Retinal pigment epithelial cell (primary cell): ENCODE results near the gene PML.

ENCODE experiments used
- DNase-seq: peaks from one replicate; pipeline ENCODE4 v3.0.0-alpha.2; 2010; ENCODE audit warnings: low read depth
- H3K4me3 ChIP-seq: 2 replicates; pipeline ENCODE4 v1.5.1; 2011; ENCODE audit warnings: mild to moderate bottlenecking, low read length, control low read depth, moderate library complexity
- TF ChIP-seq, protein P1 (sequence below): conservative IDR thresholded peaks from 2 replicates; pipeline ENCODE4 v1.5.1; 2011; ENCODE audit warnings: low read depth, low read length, control low read depth, inconsistent platforms

PML gene

GRCh38 chr15:74041777-74042435 lies 47.4 kb downstream of the PML start:
- TF ChIP-seq, protein P1, sequence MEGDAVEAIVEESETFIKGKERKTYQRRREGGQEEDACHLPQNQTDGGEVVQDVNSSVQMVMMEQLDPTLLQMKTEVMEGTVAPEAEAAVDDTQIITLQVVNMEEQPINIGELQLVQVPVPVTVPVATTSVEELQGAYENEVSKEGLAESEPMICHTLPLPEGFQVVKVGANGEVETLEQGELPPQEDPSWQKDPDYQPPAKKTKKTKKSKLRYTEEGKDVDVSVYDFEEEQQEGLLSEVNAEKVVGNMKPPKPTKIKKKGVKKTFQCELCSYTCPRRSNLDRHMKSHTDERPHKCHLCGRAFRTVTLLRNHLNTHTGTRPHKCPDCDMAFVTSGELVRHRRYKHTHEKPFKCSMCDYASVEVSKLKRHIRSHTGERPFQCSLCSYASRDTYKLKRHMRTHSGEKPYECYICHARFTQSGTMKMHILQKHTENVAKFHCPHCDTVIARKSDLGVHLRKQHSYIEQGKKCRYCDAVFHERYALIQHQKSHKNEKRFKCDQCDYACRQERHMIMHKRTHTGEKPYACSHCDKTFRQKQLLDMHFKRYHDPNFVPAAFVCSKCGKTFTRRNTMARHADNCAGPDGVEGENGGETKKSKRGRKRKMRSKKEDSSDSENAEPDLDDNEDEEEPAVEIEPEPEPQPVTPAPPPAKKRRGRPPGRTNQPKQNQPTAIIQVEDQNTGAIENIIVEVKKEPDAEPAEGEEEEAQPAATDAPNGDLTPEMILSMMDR, result no peak
- DNase-seq, result no peak
- H3K4me3 ChIP-seq, result no peak overlapping the region

DNA sequence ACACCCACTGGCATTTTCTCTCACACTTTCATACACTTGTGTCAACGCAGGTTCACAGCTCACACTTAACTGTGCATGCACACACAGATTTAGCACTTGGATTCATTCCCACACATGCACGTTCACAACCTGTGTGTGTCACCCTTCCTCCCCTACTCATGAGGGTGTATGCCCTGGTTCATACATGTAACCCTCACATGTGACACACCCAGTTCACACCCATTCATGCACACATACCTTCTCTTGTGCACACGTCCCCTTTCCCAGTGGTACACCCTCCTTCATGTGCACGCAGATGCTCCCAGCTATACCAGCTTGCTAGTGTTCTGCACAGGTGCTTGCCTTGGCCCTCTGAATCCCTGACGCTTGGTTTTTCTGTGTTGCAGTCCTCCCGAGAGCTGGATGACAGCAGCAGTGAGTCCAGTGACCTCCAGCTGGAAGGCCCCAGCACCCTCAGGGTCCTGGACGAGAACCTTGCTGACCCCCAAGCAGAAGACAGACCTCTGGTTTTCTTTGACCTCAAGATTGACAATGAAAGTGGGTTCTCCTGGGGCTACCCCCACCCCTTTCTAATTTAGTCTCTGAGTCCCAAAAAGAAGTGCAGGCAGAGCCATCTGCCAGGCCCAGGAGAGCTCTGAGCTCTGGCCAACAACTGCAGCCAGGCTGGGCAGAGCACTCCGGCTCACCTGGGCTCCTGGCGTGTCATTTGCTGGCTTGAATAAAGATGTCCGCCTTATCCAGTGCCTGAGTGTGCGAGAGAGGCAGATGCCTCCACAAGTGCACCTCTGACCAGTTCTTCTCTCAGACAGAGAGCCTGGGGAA lies 48.3 kb downstream of the PML start:
- H3K4me3 ChIP-seq, result no peak overlapping the region
- DNase-seq, result no peak
- TF ChIP-seq, protein P1, result no peak

GRCh38 chr15:74043425-74044266 lies 49.1 kb downstream of the PML start:
- TF ChIP-seq, protein P1, result no peak
- H3K4me3 ChIP-seq, result no peak overlapping the region
- no peak for DNase-seq

DNA sequence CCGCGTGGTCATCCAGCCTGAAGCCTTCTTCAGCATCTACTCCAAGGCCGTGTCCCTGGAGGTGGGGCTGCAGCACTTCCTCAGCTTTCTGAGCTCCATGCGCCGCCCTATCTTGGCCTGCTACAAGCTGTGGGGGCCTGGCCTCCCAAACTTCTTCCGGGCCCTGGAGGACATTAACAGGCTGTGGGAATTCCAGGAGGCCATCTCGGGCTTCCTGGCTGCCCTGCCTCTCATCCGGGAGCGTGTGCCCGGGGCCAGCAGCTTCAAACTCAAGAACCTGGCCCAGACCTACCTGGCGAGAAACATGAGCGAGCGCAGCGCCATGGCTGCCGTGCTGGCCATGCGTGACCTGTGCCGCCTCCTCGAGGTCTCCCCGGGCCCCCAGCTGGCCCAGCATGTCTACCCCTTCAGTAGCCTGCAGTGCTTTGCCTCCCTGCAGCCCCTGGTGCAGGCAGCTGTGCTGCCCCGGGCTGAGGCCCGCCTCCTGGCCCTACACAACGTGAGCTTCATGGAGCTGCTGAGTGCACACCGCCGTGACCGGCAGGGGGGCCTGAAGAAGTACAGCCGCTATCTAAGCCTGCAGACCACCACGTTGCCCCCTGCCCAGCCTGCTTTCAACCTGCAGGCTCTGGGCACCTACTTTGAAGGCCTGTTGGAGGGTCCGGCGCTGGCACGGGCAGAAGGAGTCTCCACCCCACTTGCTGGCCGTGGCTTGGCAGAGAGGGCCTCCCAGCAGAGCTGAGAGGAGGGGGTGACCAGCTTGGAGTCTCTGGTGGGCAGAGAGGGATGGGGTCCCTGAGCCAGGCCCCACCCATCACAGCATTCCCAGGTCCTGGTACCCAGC lies 50.0 kb downstream of the PML start:
- H3K4me3 ChIP-seq, result no peak overlapping the region
- TF ChIP-seq, protein P1, result no peak
- DNase-seq, result no peak

GRCh38 chr15:74045184-74045583 lies 50.7 kb downstream of the PML start:
- TF ChIP-seq, protein P1, result no peak
- no peak overlapping the region for H3K4me3 ChIP-seq
- no peak for DNase-seq

- H3K4me3 ChIP-seq, result no peak overlapping the region
- TF ChIP-seq, protein P1, result no peak
- no peak for DNase-seq
Measured at GRCh38 chr15:74045636-74046274, 51.2 kb downstream of the PML start.
